H1 (cell line): Measurements from ENCODE around the gene MGST2. TPM values are rescaled to one million over a fixed set of nuclear protein-coding genes. Genes with fewer than 3 reads are reported as not detected.

Source experiments
- NANOG ChIP-seq: IDR thresholded peaks from 2 replicates; pipeline ENCODE4 v1.6.1; 2011; ENCODE audit warnings: low read length, low read depth, mild to moderate bottlenecking, inconsistent platforms; ENCODE audit not compliant: insufficient read depth, poor library complexity, severe bottlenecking
- polyA plus RNA-seq, 7 experiments: library from polyadenylated mRNA; depleted of rRNA in 3 of 7; stranded (reverse) in 5 of 7; unstranded in 2 of 7; fragments of >200 nt in 5 of 7; fragments of 200-250 nt in 2 of 7; gene quantifications; 1 replicate in 5 of 7; 2 replicates in 1 of 7; 4 replicates in 1 of 7; pipeline versions ENCODE4 v1.2.1 to v1.2.3, GENCODE V29; 2011 to 2013; ENCODE audit warnings: missing spikeins in 2 of 7, mixed read lengths in 2 of 7
- total RNA-seq: library from RNA; stranded (reverse); fragmentation: NEBNext Ultra II Directional; extraction: Animal tissue kit (Norgen Biotek cat#: 25700); gene quantifications from 2 replicates; pipeline ENCODE4 v1.2.1, GENCODE V29; 2021

MGST2 gene
- total and polyA plus RNA-seq, 2 of the 8 experiments (the other 6 are each of a cell fraction or from before 2014, with no cell fraction given), result 8.0 to 13.6 TPM

DNA sequence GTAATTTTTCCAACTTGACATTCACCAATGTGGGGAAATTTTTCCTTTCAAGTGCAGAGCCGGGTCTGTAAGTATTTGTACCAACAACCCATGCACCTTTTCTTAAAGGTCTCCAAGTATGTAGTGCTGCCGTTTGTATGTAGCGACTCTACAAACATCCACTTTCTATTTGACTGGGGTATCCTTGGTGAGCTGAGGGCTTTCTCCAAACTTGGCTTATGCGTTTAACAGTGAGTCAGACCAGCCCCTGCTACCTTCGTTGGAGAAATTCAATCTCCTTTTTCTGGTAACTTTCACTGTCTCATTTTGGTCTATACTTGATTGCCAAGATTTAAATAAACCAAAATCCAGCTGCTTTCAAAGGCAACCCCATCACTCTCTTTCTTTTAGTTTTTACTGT lies 34.9 kb downstream of the MGST2 start (continued):
- TF ChIP-seq NANOG, result no peak
- TF ChIP-seq, all 59 proteins: peak for 0
